ENCODE data around the gene RASAL3.
"Not testable (repeated sequence)": the region's sequence is repeated elsewhere in the genome, so short reads cannot be mapped to it uniquely, and the experiment has no call there.

Gene RASAL3

DNA sequence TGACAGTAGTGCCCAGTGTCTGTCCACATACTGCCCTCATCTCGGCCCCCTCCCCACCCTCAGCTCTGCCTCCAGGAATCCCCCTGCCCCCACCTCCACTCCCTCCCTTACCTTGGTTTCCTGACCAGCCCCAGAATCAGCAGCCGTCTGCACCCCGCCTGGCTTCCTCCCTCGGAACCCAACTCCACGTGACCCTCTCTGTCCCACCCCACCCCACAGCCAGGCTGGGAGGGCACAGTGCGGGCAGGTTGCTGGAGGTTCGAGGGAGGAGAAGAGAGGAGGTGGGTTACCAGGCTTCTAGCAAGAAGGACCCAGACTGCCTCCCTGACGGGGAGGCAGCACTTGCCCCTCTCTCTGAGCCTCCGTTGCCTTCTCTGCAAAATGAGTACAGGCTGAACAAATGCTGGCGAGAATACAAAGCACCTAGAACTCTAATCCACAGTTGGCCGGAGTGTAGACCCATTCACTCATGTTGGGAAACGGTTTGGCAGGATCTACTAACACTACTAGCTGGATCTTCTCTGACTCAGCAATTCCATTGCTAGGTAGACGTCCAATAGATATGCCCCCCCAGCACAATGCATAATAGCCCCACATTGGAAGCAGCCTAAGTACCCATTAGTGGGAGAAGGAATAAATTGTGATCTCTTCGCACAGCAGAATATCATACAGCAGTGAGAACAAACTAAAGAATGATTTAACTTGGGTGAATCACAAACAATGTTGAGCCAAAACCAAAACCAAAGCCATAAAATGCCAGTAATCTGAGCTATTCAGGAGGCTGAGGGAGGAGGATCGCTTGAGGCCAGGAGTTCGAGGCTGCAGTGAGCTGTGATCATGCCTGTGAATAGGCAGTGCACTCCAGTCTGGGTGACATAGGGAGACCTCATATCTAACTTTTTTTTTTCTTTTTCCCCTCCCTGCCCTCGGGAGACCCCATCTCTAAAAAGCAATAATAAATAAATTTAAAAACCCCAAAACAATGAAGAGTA, at the start of gene RASAL3:
Gene RASAL3, minus strand, starts transcription at position 151 of the 992 bp plus-strand sequence. CDS start 186 bp downstream, outside the sequence.
- Mint-ChIP-seq H3K9me3 (no peaks in the 10 kb centered on the region), H3K4me3 (peak within 1 kb of the TSS; percentile 91), H3K27me3 (peaks cover 8% of the 10 kb centered on the region), H3K27ac (peak within 1 kb of the TSS; percentile 91), H3K36me3 (ENCODE audit: low read depth) (peaks cover 16% of the 10 kb centered on the region), H3K4me1 (ENCODE audit: low read depth) (peaks cover 66% of the 10 kb centered on the region)

DNA sequence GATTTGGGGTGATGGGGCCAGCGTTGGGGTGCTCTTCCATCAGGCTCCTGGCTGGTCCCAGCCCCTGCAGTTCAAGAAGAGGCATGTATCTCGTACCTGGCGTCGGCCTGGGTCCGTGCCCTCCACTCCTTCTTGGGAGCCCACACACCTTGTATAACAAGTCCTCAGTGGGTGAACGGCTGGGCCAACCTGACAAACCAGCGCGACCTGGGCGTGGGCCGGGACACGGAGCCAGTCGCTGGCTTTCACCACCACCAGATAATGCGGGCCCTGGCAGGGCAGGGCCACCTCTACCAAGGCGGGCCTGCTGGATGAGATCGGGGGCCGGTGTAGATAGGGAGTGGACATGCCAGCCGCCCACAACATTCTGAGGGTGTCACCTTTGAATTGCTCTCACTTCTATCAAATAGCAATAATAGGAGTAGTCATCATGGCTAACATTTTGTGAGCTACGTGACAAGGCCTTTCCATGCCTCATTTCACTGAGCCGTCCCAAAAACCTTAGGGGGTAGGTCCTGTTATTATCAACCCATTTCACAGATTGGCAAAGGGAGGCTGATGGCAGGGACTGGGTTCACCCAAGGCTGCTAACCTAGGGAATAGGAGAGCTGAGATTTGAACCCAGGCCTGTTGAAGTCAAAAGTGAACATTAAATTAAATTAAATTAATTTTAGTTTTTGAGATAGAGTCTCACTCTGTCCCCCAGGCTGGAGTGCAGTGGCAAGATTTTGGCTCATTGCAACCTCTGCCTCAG, 47.5 kb upstream of the RASAL3 start:
- peaks cover 8% of the 10 kb centered on the region for H3K36me3 Mint-ChIP-seq (ENCODE audit: low read depth)

DNA sequence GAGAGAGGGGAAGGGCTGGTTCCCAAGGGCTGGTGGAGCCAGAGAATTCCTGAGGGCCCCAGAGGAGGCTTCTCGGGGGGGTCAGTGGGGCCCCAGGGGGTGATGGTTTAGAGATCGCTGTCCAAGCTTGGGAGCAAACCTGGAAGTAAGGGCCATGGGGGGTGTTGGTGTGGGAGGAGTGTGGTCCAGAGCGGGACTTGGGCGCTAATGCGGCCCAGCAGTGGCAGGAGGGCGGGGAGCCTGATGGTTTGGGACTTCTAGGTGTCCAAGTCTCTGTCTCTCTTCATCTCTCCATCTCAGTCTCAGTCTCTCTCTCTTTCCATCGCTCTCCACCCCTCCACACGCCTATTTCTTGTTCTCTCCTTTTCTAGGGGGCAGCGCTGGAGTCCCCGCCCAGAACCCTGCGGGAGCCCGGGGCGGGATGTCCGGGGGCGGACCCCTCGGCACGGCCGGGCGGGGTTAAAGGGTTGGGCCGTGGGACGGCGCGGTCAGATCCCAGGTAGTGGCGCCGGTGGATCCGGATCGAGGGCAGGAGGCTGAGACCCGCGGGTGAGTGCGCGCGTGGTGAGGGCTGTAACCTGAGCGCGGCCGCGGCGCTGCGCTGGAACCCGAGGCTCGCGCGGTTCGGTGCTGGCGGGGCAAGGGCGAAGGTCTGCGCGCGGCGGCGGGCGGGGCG, 43.8 kb upstream of the RASAL3 start, which contains the start of gene CYP4F22:
Gene CYP4F22, plus strand, starts transcription at position 491 of the 676 bp plus-strand sequence. CDS start 16,812 bp downstream, outside the sequence.
- Mint-ChIP-seq H3K36me3 (ENCODE audit: low read depth) (no peaks in the 10 kb centered on the region), H3K27me3 (peaks cover 17% of the 10 kb centered on the region), H3K4me1 (ENCODE audit: low read depth) (peaks cover 20% of the 10 kb centered on the region), H3K4me3 (peak within 1 kb of the TSS; percentile 79), H3K27ac (no peak within 1 kb of the TSS), H3K9me3 (no peaks in the 10 kb centered on the region)

More for the DNA sequence above, 47.5 kb upstream of the RASAL3 start:
- Mint-ChIP-seq H3K4me3 (no peak overlapping the region), H3K4me1 (ENCODE audit: low read depth) (peaks cover 45% of the 10 kb centered on the region), H3K9me3 (peaks cover 6% of the 10 kb centered on the region), H3K27ac (no peak overlapping the region), H3K27me3 (peaks cover 17% of the 10 kb centered on the region)

DNA sequence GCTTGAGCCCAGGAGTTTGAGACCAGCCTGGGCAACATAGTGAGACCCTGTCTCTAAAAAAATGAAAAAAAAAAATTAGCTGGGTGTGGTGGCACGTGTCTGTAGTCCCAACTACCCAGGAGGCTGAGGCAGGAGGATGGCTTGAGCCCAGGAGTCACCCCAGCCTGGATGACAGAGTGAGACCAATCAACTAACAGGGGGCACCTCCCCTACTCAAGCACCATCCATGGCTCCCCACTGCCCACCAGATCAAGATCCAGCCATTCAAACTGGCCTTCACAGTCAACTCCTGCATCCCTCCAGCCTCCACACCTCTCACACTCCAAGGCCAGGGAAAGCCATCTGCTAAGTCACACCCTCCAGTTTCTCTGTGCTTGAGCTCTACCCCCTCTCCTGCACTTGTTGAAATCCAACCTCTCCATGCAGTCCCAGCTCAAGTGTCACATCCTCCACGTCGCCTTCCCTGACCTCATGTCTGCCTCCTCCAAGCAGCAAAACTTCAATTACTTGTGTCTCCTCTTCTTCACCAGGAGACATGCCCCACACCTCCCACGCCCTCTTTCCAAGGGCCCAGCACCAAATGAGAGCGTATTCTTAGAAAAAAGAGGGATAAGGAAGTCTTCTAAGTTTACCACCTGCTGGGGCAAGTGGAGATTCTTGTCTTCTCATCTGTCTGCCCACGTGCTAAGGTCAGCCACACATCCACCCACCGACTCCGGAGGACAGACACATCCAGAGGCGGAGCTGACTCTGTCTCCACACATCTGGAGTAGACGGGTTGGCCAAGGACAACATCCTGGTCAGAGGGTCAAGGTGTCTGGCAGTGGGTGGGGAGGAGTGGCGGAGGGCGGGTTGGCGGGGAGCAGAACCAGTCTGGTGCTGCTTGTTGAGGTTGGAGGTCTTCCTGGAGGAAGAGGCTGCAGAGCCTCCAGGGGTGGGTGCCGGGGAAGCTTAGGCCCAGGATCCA, 43.0 kb upstream of the RASAL3 start:
- no peaks in the 10 kb centered on the region for H3K9me3 Mint-ChIP-seq
- H3K27ac Mint-ChIP-seq: no peak overlapping the region
- H3K27me3 Mint-ChIP-seq: peaks cover 17% of the 10 kb centered on the region
- H3K4me1 Mint-ChIP-seq (ENCODE audit: low read depth): peaks cover 20% of the 10 kb centered on the region
- peak overlapping the region; percentile 79 for H3K4me3 Mint-ChIP-seq
- no peaks in the 10 kb centered on the region for H3K36me3 Mint-ChIP-seq (ENCODE audit: low read depth)

DNA sequence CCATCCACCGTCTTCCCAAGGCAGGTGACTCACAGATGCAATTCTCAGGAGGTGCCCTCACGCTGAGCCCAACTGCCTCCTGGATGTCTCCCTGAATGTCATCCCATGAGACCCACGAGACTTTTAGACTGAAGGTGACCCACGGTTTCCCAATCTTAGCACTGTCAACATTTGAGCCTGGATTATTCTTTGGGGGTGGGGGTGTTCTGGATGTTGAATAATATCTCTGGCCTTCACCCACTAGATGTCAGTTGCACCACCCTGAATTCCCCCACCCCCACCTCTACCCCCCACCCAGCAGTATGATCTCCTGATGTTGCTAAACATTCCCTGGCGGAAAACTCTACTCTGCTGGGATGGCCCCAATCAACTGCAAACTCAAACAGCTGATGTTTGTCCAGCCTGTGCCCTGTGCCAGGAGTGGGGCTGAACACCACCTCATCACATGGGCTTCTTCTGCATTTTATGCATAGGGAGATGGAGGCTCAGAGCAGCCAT, 41.8 kb upstream of the RASAL3 start:
- no peaks in the 10 kb centered on the region for H3K36me3 Mint-ChIP-seq (ENCODE audit: low read depth)
- H3K9me3 Mint-ChIP-seq: no peaks in the 10 kb centered on the region
- peaks cover 20% of the 10 kb centered on the region for H3K4me1 Mint-ChIP-seq (ENCODE audit: low read depth)
- H3K4me3 Mint-ChIP-seq: no peak overlapping the region
- H3K27ac Mint-ChIP-seq: no peak overlapping the region
- H3K27me3 Mint-ChIP-seq: peaks cover 17% of the 10 kb centered on the region

DNA sequence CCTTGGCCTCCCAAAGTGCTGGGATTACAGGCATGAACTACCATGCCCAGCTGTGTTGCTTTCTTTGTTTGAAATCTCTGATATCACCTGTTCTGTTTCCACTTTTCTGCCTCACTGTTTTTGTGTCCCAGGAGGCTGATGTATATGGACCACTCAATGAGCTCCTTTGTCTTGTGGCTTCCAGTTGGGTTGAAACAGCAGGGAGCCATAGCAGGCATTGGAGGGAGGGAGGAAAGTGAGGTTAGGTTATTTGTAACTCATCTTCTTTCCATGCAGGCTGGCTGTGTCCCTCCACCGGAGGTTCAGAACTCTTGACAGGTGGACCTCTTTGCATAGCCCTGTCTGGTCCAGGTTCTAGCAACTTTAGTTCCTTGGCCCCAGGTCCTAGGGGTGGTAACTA, 37.9 kb upstream of the RASAL3 start:
- Mint-ChIP-seq H3K27ac (no peak overlapping the region), H3K4me1 (ENCODE audit: low read depth) (peaks cover 6% of the 10 kb centered on the region), H3K36me3 (ENCODE audit: low read depth) (no peaks in the 10 kb centered on the region), H3K27me3 (peaks cover 2% of the 10 kb centered on the region), H3K9me3 (no peaks in the 10 kb centered on the region), H3K4me3 (no peak overlapping the region)

DNA sequence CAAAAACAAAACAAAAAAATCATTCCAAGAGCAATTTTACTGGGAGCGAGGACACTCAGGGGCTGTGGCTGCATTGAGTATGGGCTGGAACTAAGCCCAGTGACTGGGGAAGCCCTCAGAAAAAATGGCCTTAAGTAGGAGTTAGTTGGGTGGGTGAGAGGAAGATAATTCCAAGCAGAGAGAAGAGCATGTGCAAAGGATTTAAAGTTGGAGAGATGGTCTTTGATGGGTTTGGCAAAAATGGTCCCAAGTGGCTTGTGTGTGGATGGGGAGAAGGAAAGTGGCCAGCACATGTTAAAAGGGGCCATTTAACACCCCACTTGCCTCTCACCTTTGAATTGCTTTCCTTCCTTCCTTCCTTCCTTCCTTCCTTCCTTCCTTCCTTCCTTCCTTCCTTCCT, 37.3 kb upstream of the RASAL3 start:
- no peak overlapping the region for H3K4me3 Mint-ChIP-seq
- no peaks in the 10 kb centered on the region for H3K9me3 Mint-ChIP-seq
- H3K36me3 Mint-ChIP-seq (ENCODE audit: low read depth): no peaks in the 10 kb centered on the region
- H3K4me1 Mint-ChIP-seq (ENCODE audit: low read depth): peaks cover 6% of the 10 kb centered on the region
- H3K27ac Mint-ChIP-seq: peak overlapping the region; percentile 65
- H3K27me3 Mint-ChIP-seq: no peaks in the 10 kb centered on the region

DNA sequence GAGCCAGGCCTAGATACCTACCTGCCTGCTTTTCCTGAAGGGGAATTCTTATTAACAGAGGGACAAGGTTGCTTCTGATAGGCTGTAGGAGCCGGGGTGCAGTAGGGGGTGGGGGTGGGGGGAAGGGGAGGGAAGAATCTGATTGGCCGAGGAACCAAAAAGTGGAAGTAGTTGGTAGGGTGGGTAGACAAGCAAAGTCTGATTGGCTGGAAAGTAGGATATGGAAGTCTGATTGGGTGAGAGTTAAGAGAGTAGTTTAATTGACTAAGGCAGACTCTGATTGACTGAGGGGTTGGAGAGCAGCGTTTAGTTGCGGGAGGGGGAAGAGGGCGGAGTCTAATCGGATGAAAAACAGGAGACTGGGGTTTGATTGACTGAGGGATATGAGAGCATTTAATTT, 34.6 kb upstream of the RASAL3 start:
- Mint-ChIP-seq H3K4me3 (no peak overlapping the region), H3K4me1 (ENCODE audit: low read depth) (peaks cover 6% of the 10 kb centered on the region), H3K27me3 (no peaks in the 10 kb centered on the region), H3K9me3 (no peaks in the 10 kb centered on the region), H3K27ac (no peak overlapping the region), H3K36me3 (ENCODE audit: low read depth) (no peaks in the 10 kb centered on the region)

DNA sequence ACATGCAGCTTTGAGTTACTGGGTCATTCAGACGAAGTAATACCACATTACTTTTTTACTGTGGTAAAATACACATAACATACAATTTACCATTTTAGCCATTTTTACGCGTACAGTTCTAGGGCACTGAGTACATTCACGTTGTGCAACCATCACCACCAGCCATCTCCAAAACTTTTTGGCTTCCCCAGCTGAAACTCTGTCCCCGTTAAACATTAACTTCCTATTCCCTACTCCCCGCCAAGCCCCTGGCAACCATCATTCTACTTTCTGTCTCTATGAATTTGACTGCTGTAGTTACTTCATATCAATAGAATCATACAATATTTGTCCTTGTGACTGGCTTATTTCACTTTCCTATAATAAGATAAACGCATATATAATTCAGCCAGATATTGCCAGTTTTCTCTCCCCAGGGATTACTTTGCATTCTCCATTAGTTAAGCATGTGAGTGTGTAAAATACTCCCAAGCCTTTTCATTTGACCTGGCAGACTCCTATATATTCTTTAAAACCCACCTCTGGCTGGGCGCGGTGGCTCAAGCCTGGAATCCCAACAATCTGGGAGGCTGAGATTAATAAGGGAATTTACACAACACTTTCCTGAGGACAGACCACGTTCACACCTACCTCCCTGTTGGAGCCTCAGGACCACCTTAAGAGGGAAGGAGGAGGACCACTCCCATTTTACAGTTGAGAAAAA, 34.0 kb upstream of the RASAL3 start:
- Mint-ChIP-seq H3K9me3 (no peaks in the 10 kb centered on the region), H3K4me1 (ENCODE audit: low read depth) (peaks cover 6% of the 10 kb centered on the region), H3K36me3 (ENCODE audit: low read depth) (no peaks in the 10 kb centered on the region), H3K4me3 (no peak overlapping the region), H3K27ac (no peak overlapping the region), H3K27me3 (no peaks in the 10 kb centered on the region)

DNA sequence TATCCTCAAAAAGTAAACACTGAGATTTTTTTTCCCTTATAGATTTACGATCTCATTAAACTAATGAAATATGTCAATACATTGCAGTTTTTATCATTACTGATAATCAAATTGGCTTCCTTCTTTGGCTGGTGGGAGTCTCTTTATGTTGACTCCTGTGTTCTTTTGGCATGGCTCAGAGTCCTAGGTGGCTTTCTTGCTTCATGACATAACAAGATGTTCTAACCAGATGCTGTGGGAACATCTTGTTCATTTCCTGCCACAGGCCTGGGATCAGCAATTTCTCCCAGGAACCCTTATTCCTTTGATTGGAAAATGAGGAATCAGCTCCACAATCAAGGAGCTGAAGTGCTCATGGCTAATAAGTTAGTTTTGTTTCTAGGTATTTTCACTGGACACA, 30.8 kb upstream of the RASAL3 start:
- Mint-ChIP-seq H3K9me3 (no peaks in the 10 kb centered on the region), H3K4me3 (no peak overlapping the region)

DNA sequence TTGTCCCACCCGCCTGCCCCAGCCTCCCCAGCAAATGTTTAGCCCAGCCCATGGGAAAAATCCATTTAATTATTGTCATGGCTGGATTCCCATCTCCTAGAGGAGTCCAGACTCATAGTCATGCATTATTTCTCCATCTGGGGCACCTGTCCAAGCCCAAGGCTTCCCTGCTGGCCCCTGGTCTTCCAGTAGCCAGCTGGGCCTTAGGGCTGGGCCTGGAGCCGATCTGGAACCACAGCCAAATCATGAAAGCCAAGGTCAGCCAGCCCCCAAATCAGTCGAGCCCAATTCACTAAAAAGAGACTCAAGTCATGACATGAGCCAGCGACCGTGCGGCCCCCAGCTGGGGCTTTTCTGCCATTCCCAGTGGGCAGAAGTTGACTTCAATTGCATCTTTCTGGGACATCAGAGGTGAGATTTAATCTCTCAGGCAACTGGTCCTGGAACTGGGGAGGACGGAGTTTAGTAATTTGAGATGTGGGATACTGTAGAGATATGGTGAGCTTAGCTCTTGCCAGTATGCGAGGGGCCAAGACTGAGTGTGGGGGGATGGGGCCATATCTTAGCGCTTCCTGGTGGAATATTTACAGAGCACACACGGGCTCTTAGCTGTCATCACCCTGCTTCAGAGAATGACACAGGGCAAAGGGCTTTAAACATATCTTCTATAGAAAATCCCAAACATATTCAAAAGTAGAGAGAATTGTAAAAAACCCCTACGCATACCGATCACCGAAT, 24.3 kb upstream of the RASAL3 start:
- Mint-ChIP-seq H3K27me3 (no peaks in the 10 kb centered on the region), H3K4me3 (no peak overlapping the region), H3K4me1 (ENCODE audit: low read depth) (peaks cover 8% of the 10 kb centered on the region), H3K9me3 (peaks cover 6% of the 10 kb centered on the region), H3K27ac (no peak overlapping the region), H3K36me3 (ENCODE audit: low read depth) (peaks cover 5% of the 10 kb centered on the region)

More for the DNA sequence above, 30.8 kb upstream of the RASAL3 start:
- H3K27ac Mint-ChIP-seq: no peak overlapping the region
- H3K27me3 Mint-ChIP-seq: no peaks in the 10 kb centered on the region
- no peaks in the 10 kb centered on the region for H3K36me3 Mint-ChIP-seq (ENCODE audit: low read depth)
- peaks cover 6% of the 10 kb centered on the region for H3K4me1 Mint-ChIP-seq (ENCODE audit: low read depth)

DNA sequence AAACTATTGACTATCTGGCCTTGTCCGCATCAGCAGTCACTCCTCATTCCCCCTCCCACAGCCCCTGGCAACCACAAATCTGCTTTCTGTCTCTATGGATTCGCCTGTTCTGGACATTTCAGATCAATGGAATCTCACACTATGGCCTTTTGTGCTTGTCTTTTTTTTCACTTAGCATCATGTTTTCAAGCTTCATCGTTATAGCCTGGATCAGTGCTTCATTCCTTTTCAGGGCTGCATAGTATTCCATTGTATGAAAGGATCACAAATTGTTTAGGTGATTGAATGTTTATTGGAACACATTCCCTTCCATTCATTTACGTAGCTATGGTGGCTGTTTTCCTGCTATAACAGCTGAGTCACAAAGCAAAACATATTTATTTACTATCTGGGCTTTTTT, 22.7 kb upstream of the RASAL3 start:
- no peak overlapping the region for H3K4me3 Mint-ChIP-seq
- no peak overlapping the region for H3K27ac Mint-ChIP-seq
- H3K9me3 Mint-ChIP-seq: peaks cover 6% of the 10 kb centered on the region
- H3K36me3 Mint-ChIP-seq (ENCODE audit: low read depth): peaks cover 5% of the 10 kb centered on the region
- H3K4me1 Mint-ChIP-seq (ENCODE audit: low read depth): peaks cover 17% of the 10 kb centered on the region
- no peaks in the 10 kb centered on the region for H3K27me3 Mint-ChIP-seq

DNA sequence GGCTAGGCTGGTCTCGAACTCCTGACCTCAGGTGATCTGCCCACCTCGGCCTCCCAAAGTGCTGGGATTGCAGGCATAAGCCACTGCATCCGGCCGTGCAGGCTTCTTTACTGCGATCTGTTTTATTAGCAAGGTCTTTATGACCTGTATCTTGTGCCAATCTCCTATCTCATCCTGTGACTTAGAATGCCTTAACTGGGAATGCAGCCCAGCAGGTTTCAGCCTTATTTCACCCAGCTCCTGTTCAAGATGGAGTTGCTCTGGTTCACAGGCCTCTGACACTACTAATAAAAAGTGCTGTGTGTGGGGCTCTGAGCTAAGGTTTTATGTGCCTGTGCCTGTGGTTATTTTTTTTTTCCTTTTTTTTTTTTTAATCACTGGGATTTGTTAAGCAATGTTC, 21.4 kb upstream of the RASAL3 start:
- not testable (repeated sequence) for H3K4me3 Mint-ChIP-seq; H3K9me3 Mint-ChIP-seq; H3K27me3 Mint-ChIP-seq; H3K36me3 Mint-ChIP-seq (ENCODE audit: low read depth); H3K27ac Mint-ChIP-seq
- peaks cover 17% of the 10 kb centered on the region for H3K4me1 Mint-ChIP-seq (ENCODE audit: low read depth)
